HG02943 (cell line): ENCODE data around the gene RPL29.

Source experiments
- ATAC-seq: cut with Tn5 transposase; IDR thresholded peaks from one replicate; pipeline ENCODE4 v1.9.1; 2021; ENCODE audit warnings: mild to moderate bottlenecking, low read depth, moderate library complexity; ENCODE audit not compliant: unreplicated experiment

RPL29 gene

GRCh38 chr3:51953445-51953844 lies 42.2 kb downstream of the RPL29 start:
- ATAC-seq, result no peak

GRCh38 chr3:51950899-51951298 lies 44.8 kb downstream of the RPL29 start:
- ATAC-seq, result no peak

GRCh38 chr3:51949121-51949520 lies 46.6 kb downstream of the RPL29 start:
- ATAC-seq, result no peak

- no peak for ATAC-seq
These were observed 47.6 kb downstream of the RPL29 start for GRCh38 chr3:51948016-51948580.

GRCh38 chr3:51947215-51947900 lies 48.3 kb downstream of the RPL29 start:
- no peak for ATAC-seq

- no peak for ATAC-seq
These were observed 48.9 kb downstream of the RPL29 start for GRCh38 chr3:51946796-51947195.

- ATAC-seq, result no peak
These were observed 49.6 kb downstream of the RPL29 start for GRCh38 chr3:51945926-51946705.

- no peak for ATAC-seq
These were observed 50.5 kb downstream of the RPL29 start for GRCh38 chr3:51945031-51945840.

- ATAC-seq, result no peak
These were observed 51.2 kb downstream of the RPL29 start for GRCh38 chr3:51944451-51945021.
